Measurements from ENCODE around the gene CCSER1.

CCSER1 gene

DNA sequence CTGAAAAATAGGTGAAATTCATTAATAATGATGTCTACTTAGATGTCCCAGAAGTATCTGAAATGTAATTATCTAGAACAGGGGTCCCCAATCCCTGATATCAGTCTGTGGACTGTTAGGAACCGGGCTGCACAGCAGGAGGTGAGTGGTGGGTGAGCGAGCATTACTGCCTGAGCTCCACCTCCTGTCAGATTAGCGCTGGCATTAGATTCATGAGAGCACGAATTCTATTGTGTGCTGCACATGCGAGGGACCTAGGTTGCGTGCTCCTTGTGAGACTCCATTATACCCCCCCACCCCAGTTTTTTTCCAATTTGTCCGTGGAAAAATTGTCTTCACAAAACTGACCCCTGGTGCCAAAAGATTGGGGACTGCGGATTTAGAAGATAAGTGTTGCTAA, 458.8 kb downstream of the CCSER1 start:
- no peak for DNase-seq
- Histone ChIP-seq H3K36me3 (no peaks in the 10 kb centered on the region), H3K4me1 (no peaks in the 10 kb centered on the region), H3K9me3 (no peaks in the 10 kb centered on the region), H3K4me3 (ENCODE audit: low read depth, low read length) (no peak overlapping the region), H3K27me3 (no peaks in the 10 kb centered on the region)
- TF ChIP-seq, protein P1, sequence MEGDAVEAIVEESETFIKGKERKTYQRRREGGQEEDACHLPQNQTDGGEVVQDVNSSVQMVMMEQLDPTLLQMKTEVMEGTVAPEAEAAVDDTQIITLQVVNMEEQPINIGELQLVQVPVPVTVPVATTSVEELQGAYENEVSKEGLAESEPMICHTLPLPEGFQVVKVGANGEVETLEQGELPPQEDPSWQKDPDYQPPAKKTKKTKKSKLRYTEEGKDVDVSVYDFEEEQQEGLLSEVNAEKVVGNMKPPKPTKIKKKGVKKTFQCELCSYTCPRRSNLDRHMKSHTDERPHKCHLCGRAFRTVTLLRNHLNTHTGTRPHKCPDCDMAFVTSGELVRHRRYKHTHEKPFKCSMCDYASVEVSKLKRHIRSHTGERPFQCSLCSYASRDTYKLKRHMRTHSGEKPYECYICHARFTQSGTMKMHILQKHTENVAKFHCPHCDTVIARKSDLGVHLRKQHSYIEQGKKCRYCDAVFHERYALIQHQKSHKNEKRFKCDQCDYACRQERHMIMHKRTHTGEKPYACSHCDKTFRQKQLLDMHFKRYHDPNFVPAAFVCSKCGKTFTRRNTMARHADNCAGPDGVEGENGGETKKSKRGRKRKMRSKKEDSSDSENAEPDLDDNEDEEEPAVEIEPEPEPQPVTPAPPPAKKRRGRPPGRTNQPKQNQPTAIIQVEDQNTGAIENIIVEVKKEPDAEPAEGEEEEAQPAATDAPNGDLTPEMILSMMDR (IDR thresholded peaks at IDR 0.05; ENCODE audit: low read depth, low read length) = no peak

DNA sequence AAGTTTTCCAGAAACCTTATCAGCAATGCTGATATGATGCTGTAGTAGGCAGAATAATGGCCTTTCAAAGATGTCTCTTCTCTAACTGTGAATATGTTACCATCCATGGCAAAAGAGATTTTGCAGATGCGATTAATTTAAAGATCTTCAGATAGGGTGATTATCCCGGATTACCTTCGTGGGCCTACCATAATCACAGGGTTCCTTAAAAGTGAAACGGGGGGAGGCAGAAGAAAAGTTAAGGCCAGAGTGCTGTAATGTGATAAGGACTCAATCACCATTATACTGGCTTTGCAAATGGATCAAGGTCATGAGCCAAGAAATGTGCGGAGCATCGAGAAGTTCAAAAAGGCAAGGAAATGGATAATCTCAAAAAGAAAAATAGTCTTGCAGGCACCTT, 459.6 kb downstream of the CCSER1 start:
- TF ChIP-seq, protein P1 (IDR thresholded peaks at IDR 0.05; ENCODE audit: low read depth, low read length) = no peak
- no peak for DNase-seq
- Histone ChIP-seq H3K27me3 (no peaks in the 10 kb centered on the region), H3K4me3 (ENCODE audit: low read depth, low read length) (no peak overlapping the region), H3K36me3 (no peaks in the 10 kb centered on the region), H3K4me1 (no peaks in the 10 kb centered on the region), H3K9me3 (no peaks in the 10 kb centered on the region)

DNA sequence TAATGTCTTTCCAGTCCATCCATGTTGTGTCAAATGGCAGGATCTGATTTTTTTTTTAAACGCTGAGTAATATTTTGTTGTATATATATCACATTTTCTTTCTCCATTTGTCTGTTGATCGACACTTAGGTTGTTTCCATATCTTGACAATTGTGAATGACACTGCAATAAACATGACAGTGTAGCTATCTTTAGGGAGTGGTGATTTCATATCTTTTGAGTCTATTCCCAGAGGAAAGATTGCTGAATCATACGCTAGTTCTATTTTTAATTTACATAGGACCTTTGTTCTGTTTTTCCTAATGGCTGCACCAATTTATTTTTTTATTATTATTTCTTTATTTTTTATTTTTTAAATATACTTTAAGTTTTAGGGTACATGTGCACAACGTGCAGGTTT, 470.7 kb downstream of the CCSER1 start:
- H3K4me3 ChIP-seq (ENCODE audit: low read depth, low read length) = no peak overlapping the region
- TF ChIP-seq, protein P1 (IDR thresholded peaks at IDR 0.05; ENCODE audit: low read depth, low read length) = no peak
- no peak for DNase-seq

DNA sequence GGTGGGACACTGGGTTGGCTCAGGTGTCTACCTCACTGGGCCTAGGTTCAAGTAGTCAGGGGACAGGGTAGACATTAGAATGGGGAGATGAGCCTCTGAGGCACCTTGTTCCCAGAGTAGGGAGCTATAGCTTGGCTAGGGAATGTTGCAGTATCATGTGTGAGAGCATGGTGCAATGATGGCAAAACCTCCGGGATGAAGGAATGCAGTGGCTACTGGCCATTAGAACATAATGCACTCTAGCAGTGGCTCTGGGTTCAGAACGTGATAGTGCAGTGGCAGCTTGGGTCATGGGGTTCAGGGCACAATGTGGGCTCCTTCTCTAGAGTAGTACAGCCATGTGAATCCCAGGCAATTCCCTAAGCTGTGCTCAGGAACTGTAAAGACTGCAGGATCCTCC, 471.5 kb downstream of the CCSER1 start:
- Histone ChIP-seq H3K36me3 (no peaks in the 10 kb centered on the region), H3K4me1 (no peaks in the 10 kb centered on the region), H3K4me3 (ENCODE audit: low read depth, low read length) (no peak overlapping the region), H3K9me3 (no peaks in the 10 kb centered on the region), H3K27me3 (no peaks in the 10 kb centered on the region)
- TF ChIP-seq, protein P1 (IDR thresholded peaks at IDR 0.05; ENCODE audit: low read depth, low read length) = no peak
- DNase-seq = no peak

More for the DNA sequence above, 470.7 kb downstream of the CCSER1 start:
- Histone ChIP-seq H3K9me3 (no peaks in the 10 kb centered on the region), H3K36me3 (no peaks in the 10 kb centered on the region), H3K4me1 (no peaks in the 10 kb centered on the region), H3K27me3 (no peaks in the 10 kb centered on the region)

DNA sequence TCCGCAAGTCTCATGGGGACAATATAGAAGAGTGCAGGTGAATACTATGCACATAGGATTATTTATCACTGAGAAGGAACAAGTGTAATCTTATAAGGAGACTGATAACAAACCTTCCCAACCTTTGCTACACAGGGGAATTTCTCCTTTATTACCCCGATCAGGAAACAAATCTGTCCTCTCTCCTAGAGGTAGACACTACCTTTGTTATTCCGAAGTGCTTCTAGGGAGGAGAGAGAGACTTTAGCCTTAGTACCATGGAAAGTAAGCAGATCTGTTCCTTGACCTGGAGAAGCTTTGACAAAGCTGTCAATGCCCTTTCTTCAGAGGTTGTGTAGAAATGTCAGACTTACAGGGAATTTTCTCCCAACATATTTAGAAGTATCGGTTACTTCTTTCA, 475.5 kb downstream of the CCSER1 start:
- Histone ChIP-seq H3K27me3 (no peaks in the 10 kb centered on the region), H3K4me1 (no peaks in the 10 kb centered on the region), H3K36me3 (no peaks in the 10 kb centered on the region), H3K4me3 (ENCODE audit: low read depth, low read length) (no peak overlapping the region), H3K9me3 (no peaks in the 10 kb centered on the region)
- no peak for DNase-seq
- TF ChIP-seq, protein P1 (IDR thresholded peaks at IDR 0.05; ENCODE audit: low read depth, low read length) = no peak

DNA sequence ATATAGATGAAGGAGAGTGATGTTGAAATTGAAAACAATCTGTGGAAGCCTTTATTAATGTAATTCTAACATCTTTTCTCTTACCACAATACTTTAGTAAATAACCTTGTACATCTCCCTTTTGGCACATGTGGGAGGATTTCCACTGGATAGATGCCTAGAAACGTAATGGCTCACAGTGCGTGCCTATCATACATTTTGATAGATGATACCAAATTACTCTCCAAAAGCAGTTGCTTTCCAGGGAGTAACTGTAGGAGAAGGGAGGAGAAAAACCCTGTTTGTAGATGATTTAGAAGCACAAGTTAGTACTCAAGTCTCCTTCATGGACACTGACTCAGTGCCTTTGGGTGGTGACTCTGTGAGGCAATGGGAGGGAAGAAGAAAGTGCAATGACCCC, 476.3 kb downstream of the CCSER1 start:
- Histone ChIP-seq H3K9me3 (no peaks in the 10 kb centered on the region), H3K36me3 (no peaks in the 10 kb centered on the region)
- DNase-seq = no peak

More for the DNA sequence above, 476.3 kb downstream of the CCSER1 start:
- Histone ChIP-seq H3K4me1 (no peaks in the 10 kb centered on the region), H3K4me3 (ENCODE audit: low read depth, low read length) (no peak overlapping the region), H3K27me3 (no peaks in the 10 kb centered on the region)
- TF ChIP-seq, protein P1 (IDR thresholded peaks at IDR 0.05; ENCODE audit: low read depth, low read length) = no peak

Measured in BE2C (cell line).